Measurements from ENCODE around the gene GRIK1.

GRIK1 gene

DNA sequence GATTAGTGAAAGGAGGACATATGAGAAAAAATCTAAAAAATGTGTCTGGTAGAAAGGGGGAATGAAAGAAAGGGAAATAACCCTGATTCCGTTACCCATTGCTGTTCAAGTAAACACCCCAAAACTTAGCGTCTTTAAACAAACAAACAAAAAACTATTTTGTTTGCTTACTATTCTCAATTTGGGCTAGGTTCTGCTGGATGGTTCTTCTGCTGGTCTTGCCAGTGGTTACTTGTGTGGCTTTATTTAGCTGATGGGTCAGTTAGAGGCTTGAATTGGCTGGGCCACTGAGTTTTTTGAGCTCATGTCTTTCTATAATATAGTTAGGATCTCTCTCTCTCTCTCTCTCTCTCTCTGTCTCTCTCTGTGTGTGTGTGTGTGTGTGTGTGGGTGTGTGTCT lies 112.1 kb downstream of the GRIK1 start:
- DNase-seq (ENCODE audit: low spot score) = no peak

DNA sequence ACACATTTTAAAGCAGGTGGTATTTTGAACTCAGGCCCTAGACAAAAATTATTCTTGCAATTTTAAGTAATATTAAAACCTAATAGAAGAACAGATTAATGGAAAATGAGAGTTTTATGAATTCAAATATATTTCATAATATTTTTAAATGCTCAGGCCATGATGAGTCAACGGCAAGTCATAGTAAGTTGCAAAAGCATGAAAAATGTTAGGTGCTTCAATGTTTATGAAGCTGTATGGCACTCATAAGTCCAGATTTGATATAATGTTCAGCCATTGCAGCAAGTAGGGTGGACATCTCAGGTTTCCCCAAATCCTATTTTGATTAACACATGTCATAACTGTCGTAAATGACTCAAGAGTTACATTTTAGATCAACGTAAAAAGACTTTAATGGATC lies 112.6 kb downstream of the GRIK1 start:
- no peak for DNase-seq (ENCODE audit: low spot score)

DNA sequence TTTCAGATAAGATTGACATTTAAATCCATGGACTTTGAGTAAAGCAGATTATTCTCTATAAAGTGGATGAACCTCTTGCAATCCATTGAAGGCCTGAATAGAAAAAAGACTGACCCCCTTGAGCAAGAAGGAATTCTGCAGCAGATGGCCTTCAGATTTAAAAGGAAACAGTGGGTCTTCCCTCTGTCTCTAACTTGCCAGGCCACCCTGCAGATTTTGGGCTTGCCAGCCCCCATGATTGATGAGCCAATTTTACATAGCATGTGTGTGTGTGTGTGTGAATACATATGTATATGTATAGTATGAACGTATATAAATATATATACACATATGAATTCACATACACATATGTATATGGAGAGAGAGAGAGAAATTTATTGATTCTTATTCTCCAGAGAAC lies 113.4 kb downstream of the GRIK1 start:
- DNase-seq (ENCODE audit: low spot score) = no peak

DNA sequence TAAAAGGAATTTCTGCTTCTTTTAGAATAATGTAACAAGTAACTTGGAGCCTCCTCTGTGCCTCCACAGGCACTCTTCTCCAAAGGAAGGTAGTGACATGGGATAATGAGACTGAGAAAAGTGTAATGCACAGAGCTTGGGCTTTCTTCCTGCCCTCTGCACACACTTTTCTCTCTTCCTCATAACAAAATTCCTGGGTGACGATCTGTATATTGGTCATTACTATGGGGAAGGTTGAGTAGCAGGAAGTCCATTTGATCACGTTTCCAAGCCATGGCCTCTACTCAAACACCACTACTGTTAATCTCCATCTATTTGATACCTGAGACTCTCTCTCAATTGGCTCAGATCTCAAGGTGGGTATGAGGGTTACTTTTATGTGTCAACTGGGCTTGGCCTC lies 113.9 kb downstream of the GRIK1 start:
- no peak for DNase-seq (ENCODE audit: low spot score)

DNA sequence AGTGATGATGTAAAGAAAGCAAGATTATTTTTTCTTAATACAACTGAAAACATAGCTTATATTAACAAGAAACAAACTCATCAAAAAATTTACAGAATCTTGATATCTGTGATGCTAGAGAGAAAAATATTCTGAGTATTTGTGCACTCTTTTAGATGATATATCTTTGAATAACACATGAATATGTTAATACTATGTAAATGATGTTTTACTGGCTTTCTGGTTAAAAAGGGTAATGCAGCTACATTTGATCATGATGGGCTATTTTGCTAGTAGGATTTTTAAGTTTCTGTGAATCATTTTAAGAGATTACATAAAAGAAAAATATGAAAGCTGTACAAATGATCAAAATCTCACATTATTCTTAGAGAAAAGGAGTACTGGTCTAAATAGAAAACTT lies 114.5 kb downstream of the GRIK1 start:
- DNase-seq (ENCODE audit: low spot score) = no peak

DNA sequence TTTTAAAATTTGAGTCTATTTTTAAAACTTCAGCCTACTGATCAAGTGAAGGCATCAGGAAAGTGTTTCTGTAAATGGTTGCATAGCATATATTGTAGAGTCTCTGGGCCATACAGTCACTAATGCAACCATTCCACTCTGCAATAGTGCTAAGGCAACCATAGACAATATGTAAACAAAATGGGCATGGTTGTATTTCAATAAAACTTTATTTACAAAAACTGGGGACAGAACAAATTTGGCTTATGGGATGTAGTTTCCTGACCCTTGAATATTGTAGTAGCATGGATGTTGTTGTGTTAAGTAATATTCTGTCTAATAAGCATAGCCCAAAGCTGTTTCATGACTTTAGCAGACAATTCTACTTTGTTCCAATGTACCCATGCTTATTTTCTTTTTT lies 117.7 kb downstream of the GRIK1 start:
- no peak for DNase-seq (ENCODE audit: low spot score)

DNA sequence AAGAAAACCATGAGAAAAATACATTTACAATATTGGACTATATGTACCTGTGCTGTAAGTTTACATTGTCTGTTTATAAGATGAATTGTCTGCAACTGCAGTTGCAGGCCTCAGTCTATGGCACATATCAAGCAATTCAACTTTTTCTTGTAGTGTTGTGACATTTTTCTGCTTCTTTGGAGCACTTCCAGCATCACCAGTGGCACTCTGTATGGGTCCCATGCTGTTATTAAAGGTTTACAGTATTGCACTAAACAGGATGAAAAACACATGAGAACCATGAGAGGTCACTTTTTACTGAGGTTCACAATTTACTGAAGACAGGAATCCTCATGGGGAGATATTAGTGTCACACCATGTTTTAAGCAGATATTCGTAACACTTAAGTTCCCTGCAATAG lies 118.6 kb downstream of the GRIK1 start:
- DNase-seq (ENCODE audit: low spot score) = no peak

DNA sequence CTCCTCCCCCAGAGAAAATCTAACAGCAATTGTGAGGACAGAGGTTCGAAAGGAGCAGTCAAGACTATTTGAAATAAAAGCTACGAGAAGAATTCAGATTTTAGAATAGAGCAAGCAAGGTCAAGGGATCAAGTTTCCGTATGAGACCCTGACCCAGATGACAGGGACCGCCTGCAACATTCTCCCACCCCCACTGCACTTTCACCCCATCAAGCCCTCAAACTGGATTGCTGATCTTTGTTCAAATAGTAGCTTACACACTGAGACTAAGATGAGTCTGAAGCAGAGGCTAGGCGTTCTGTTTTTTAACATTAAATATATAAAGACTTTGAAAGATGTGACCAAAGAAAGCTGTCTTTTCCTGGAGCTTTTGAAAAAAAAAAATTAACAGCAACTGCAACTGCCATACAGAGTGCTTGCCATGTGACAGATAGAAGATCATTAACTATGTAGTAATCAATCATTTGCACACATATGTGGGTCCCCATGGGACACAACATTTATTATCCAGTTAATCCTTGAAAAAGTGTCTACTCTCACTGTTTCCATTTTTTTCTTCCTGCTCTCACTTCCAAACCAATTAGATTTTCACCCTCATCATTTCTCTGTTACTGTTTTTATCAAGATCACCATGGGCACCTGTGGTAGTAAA lies 120.0 kb downstream of the GRIK1 start:
- no peak for DNase-seq (ENCODE audit: low spot score)

DNA sequence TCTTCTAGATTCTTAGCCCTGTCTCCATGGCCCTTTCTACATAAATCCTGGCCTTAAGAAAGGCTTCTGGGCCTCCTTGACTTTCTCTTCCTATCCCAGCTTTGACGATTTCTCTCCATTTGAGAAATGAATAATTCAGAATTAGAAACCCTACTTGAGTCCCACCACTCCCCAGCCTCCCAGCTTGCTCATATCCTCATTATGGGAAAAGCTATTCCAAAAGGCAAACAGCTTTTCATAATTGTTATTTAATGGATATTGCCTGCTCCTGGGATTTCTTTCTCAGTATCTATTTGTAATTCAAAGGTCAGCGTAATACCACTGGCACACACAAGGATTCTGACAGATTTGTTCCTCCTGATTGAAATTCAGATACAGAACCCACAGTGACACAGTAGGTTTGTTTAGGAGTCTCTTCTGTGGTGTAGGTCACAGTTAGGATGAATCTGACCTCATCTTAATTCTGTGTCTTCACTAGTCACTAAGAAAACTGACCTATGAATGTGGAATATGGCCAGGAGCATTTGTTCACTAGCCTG lies 121.3 kb downstream of the GRIK1 start:
- DNase-seq (ENCODE audit: low spot score) = no peak

DNA sequence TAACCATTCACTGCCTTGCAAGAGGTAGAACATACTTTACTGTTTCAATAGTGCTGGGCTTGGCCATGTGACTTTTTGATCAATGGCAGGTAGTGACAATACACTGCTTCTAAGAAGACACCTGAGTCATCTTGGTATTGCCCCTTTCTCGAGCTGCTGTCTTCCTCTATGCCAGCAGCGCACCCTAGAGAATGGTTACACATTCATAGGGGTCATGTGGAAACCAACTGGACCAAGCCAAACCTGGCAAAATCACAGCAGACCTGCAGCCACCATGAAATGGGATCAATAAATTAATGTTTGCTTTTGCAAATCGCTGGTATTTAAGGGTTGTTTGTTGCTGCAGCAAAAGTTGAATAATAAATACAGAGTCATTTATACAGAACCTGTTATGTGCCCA lies 122.3 kb downstream of the GRIK1 start:
- DNase-seq (ENCODE audit: low spot score) = no peak

DNA sequence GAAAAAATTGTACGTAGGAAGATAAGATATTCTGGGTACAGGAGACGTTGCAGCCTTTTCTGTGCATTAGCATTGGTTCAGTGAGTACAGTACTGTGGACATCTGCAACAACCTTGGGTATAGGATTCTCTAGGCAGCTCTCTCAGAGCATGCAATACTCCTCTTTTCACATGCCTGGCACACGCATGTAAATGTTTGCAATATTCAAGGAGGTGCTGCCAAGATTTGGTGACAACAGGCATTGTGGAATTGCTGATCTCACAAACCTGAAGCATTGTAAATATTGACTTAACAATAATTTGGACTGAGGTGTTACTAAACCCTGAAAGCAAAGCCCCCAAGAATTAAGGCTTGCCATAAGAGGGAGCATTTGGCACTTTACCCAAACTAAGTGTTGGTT lies 126.8 kb downstream of the GRIK1 start:
- DNase-seq (ENCODE audit: low spot score) = no peak

DNA sequence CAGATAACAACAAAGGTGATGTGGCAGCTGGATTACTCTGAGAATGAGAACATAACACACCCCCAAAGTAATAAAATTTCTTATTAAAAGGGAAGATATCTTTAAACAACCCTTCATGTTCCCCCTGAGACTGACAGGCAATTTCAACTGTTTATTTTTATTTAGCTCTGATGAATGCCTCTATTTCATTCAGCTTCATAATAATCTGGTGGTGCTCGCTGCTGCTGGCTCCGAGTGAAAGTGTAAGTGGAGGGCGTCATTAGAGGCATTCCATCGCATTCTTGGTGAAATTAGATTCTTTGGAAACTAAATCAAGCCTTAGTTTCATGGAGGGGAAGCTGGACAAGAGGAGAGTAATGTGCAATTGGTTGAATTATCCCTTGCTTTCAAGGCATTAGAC lies 128.9 kb downstream of the GRIK1 start:
- DNase-seq (ENCODE audit: low spot score) = no peak

DNA sequence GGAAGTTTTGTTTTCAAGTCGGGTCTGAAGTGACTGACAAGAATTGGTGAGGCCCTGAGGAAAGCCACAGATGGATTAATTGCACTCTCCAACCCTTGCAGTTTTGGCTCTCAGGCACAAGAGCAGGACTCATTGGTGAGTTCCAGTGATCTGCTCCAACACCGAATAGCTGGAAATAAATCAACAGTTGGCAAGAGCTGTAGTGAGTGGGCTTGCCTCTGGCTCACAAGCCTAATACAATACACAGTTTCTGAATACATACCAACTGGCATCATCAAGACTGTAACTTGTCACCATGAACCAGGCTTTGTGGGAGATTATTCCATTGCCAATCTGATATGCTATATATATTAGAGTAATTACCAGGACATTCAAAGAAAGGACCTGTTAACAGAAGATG lies 131.6 kb downstream of the GRIK1 start:
- DNase-seq (ENCODE audit: low spot score) = no peak

DNA sequence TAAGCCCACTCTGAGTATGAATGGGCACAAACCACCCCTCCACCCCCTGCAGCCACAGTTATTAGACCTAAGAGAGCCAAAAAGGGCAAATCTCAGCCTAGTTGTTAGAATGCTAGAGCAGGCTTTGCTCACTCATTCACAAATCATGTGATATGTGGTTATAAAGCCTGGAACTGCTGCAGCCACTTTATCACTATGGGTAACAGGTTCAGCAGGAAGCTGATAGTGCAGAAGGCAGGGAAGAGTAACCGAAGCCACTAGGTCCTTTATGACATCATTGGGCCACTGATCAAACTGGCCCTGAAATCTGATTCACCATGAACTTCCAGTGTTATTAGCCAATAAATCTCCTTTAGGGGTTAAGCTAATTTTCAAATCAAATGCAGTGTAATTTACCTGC lies 134.7 kb downstream of the GRIK1 start:
- no peak for DNase-seq (ENCODE audit: low spot score)

DNA sequence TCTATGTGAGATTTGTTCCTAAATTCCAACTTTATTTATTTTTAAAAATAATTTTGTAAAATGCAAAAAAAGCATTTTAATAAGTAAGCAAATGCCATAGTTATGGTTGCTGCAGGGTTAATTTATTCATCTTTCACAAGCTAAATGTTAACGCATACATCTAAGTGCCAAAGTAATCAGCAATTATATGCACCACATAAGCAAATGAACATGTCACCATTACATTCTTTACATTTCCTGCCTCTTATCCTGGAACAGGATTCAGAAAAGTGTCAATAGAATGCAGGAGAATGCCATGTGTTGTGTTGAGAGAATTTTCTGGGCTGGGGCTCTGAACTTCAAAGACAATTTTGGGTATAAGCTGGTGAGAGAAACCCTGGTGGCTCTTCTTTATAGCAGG lies 136.6 kb downstream of the GRIK1 start:
- DNase-seq (ENCODE audit: low spot score) = no peak

DNA sequence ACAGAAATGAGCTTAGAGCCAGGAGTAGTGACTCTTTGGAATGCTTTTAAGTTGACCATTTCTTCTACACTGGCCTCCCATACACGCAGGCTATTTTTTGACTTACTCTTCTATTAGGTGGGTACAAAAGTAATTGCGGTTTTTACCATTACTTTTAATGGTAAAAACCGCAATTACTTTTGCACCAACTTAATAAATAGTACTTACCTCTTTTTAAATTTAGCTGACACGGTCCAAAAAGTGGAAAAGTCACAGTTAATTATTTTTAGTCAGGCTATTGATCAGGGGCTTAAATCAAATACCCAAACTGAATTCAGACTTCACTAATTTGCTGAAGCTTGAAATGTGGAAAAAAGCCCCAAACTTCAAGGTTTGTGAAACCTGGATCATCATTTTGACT lies 138.7 kb downstream of the GRIK1 start:
- no peak for DNase-seq (ENCODE audit: low spot score)

DNA sequence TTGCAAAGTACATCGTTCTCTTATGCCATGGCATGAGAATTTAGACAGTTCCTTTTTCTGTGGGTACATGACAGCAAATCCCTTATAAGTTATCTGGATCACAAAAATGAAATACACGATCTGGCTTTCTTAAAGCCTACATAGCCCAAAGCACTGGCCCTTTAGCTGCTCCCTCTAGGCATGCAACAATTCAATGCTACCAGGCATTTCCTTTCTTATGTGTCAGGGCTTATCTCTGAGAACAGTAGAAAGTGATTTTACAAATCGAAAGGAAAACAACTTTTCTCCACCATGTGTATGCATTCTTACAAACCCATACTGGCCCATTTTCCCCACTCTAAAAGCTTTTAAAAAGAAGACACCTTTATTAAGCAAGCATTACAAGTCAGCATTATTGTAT lies 139.7 kb downstream of the GRIK1 start:
- DNase-seq (ENCODE audit: low spot score) = no peak

DNA sequence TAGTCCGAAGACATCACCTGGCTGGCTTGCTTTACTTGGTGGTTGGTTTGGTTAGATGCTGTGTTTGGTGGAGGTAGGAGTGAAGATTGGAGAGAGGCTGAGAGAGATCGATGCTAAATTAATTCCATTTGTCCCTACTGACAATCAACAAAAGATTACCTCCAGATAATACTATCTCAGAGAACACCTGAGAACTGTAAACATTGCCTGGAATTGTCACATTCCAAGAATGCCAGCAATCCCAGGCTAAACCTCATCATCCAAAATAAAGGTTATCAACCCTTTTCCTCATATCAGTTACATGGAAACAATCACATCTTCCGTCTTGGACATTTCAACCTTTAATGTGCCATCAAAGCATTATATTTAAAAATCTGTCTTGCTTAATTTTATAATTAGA lies 141.0 kb downstream of the GRIK1 start:
- DNase-seq (ENCODE audit: low spot score) = no peak

DNA sequence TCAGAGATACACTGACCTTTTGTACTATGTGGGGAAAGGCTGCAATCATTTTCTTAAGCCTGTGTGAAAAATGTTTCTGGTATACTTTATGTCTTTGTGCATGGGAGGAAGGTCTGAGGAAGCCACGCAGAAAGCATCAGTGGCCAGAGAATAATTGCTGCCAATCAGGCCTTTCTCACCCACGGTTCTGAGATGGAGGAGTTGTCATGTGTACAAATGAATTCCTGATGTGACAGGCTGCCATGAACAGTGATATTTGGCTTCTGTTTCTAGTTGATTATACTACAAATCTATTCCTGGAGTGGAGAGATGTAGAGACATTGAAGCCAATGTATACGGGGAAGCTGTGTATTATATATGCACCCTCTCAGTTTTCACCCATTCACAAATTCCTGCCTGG lies 142.6 kb downstream of the GRIK1 start:
- DNase-seq (ENCODE audit: low spot score) = no peak

DNA sequence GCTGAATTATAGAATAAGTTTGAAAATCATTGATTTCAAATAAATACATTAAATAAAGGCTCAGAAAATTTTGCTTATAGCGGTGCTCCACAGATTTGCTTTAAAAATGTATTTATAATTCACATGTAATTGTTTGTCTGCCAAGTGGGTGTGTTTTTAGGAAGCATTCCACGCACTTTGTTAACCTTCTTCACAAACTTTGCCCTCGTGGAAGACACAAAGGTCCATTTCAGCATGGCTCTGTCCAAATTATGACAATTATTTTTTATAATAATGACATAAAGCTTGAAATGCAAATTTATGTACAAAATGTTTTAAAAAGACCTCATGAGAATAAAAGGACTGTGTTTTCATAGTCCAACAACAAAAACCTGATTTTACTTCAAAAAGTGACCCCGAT lies 146.1 kb downstream of the GRIK1 start:
- no peak for DNase-seq (ENCODE audit: low spot score)

DNA sequence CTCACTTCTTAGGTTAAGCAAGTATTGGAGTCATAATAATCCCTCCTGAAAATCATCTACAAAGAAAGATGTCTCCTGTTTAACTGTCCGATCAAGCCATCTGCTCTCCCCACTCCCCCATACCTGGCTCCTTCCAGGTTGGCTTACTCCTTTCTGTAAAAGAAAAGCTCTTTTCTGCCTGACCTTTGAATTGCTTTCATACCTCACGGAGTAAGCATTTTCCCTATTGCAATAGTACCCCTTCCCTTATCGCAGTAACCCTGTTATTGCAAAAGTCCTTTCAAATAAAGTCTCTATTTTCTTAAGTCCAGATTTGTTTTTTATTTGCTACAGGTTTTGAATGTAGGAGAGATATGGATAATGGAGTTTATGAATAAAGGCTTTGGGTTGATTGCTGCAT lies 150.4 kb downstream of the GRIK1 start:
- no peak for DNase-seq (ENCODE audit: low spot score)

DNA sequence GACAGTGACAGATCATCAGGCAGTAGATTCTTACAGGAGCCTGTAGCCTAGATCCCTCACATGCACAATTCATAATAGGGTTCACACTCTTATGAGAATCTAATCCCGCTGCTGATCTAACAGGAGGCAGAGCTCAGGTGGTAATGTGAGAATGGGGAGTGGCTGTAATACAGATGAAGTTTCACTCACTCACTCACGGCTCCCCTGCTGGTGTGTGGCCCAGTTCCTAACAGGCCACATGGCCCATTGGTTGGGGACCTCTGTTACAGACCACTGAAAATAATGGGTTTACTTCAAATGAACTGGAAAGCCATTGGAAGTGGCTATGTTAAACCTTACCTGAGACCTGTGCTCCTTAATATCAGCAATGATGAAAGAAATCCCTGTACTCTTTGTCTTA lies 151.0 kb downstream of the GRIK1 start:
- DNase-seq (ENCODE audit: low spot score) = no peak

DNA sequence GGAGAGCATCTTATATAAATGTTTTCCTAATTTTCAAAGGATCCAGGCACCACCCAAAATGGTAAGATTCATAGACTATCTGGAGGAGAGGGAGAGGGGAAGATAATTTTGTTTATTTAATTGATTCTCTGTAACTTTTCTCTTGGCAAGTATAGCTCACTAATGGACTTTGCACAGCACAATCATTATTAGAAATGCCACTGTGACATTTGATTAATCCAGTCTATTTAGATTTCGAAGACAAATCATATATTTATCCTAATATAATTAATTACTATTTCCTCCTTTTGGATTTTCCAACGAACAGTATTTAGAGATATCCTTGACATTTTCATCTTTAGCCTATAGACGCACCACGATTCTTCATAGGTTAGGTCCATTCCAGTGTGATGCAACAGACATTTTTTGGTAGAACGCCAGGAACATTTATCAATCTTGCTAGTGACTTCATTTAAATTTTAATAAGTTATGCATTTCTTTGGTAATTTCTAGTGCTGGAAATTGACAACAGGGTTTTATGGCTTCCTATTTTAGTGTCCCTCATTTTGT lies 152.4 kb downstream of the GRIK1 start:
- no peak for DNase-seq (ENCODE audit: low spot score)

Data from kidney capillary endothelial cell (primary cell).